Endothelial cell of umbilical vein (primary cell): ENCODE results near the gene KAT2A. TPM values are rescaled to one million over a fixed set of nuclear protein-coding genes. Genes with fewer than 3 reads are reported as not detected.
A peak's percentile ranks its signal among the peaks of the same experiment; 100 is the strongest.

Experiments
- Bru-seq: library from RNA; stranded (reverse); fragments of 400-500 nt; gene quantifications from one replicate; lab custom pipeline; 2021; lab: Mats Ljungman, UMichigan
- BruChase-seq, 2 experiments: library from RNA; stranded (reverse); fragments of 400-500 nt; gene quantifications; one replicate each; lab custom pipeline; 2021; lab: Mats Ljungman, UMichigan
- BruUV-seq: library from RNA; stranded (reverse); fragments of 400-500 nt; replicated peaks from 2 replicates; lab custom pipeline; 2021; lab: Mats Ljungman, UMichigan
- CTCF ChIA-PET: fragments of 300-600, 350-600 bp; sonication (Branson Sonifier 250); formaldehyde crosslinking; loops from one replicate; lab custom pipeline; 2021; ENCODE audit warnings: antibody characterized with exemption, inconsistent platforms; lab: Charles Lee
- POLR2A ChIA-PET: fragments of 300-600, 350-600 bp; sonication (Branson Sonifier 250); formaldehyde crosslinking; loops from one replicate; lab custom pipeline; 2021; ENCODE audit warnings: antibody characterized with exemption, inconsistent platforms; lab: Charles Lee
- DNase-seq: peaks from one replicate; pipeline ENCODE4 v3.0.0-alpha.2; 2011; ENCODE audit warnings: low read depth, low spot score
- FAIRE-seq: peaks from 2 replicates; lab custom pipeline; 2011; peaks lifted over from hg19 to GRCh38; lab: Jason Lieb, UNC
- H2AFZ ChIP-seq: 2 replicates; pipeline ENCODE4 v1.6.0; 2012; ENCODE audit warnings: low read depth, low read length, control low read depth, inconsistent platforms
- H3K27ac ChIP-seq: 2 replicates; pipeline ENCODE4 v1.5.1; 2011; ENCODE audit warnings: low read depth, mild to moderate bottlenecking, control low read depth, low read length, moderate library complexity; ENCODE audit not compliant: insufficient read depth
- H3K27me3 ChIP-seq, 2 experiments: 2 replicates each; pipeline versions ENCODE4 v1.6.0 to v1.6.1; 2011; ENCODE audit warnings: low read length in 2 of 2, mixed read lengths in 1 of 2; ENCODE audit not compliant: control insufficient read depth in 2 of 2, insufficient read depth in 2 of 2
- H3K36me3 ChIP-seq, 2 experiments: 2 replicates in 1 of 2; 3 replicates in 1 of 2; pipeline ENCODE4 v1.5.1; 2011; ENCODE audit warnings: low read length in 2 of 2, mild to moderate bottlenecking in 1 of 2, moderate library complexity in 1 of 2; ENCODE audit not compliant: control insufficient read depth in 2 of 2, insufficient read depth in 2 of 2; ENCODE audit errors: extremely low read depth in 1 of 2
- H3K4me1 ChIP-seq: 3 replicates; pipeline ENCODE4 v1.5.1; 2011; ENCODE audit warnings: mild to moderate bottlenecking, low read length; ENCODE audit not compliant: control insufficient read depth, insufficient read depth; ENCODE audit errors: extremely low read depth
- H3K4me2 ChIP-seq: 2 replicates; pipeline ENCODE4 v1.6.1; 2011; ENCODE audit warnings: low read length, control low read depth, mixed read lengths; ENCODE audit not compliant: insufficient read depth
- H3K4me3 ChIP-seq, 3 experiments: fragments of 200-600 bp in 1 of 3; sonication (generic), shearing (Covaris generic) in 1 of 3; replicated peaks in 1 of 3; 2 replicates each; pipeline ENCODE4 v1.5.1; 2011 to 2016; ENCODE audit warnings: control low read depth in 3 of 3, low read length in 3 of 3, mild to moderate bottlenecking in 2 of 3, inconsistent platforms in 1 of 3, low read depth in 1 of 3, moderate library complexity in 1 of 3; ENCODE audit not compliant: insufficient read depth in 1 of 3
- H3K79me2 ChIP-seq: 2 replicates; pipeline ENCODE4 v1.6.0; 2012; ENCODE audit warnings: low read length, inconsistent platforms; ENCODE audit not compliant: control insufficient read depth, insufficient read depth
- H3K9ac ChIP-seq: replicated peaks from 2 replicates; pipeline ENCODE3; 2011; ENCODE audit warnings: low read length, control low read depth; ENCODE audit not compliant: insufficient read depth; ENCODE audit errors: extremely low read depth
- H3K9me1 ChIP-seq: replicated peaks from 3 replicates; pipeline ENCODE4 v1.6.0; 2011; ENCODE audit warnings: mild to moderate bottlenecking, low read length; ENCODE audit not compliant: control insufficient read depth, insufficient read depth; ENCODE audit errors: extremely low read depth
- H3K9me3 ChIP-seq: replicated peaks from 2 replicates; pipeline ENCODE4 v1.5.1; 2012; ENCODE audit warnings: low read length, inconsistent platforms; ENCODE audit not compliant: control insufficient read depth, insufficient read depth
- H4K20me1 ChIP-seq: replicated peaks from 2 replicates; pipeline ENCODE3; 2011; ENCODE audit warnings: mild to moderate bottlenecking, low read length; ENCODE audit not compliant: control insufficient read depth, insufficient read depth; ENCODE audit errors: extremely low read depth
- FOS ChIP-seq: IDR thresholded peaks from 2 replicates; pipeline ENCODE4 v1.6.1; 2011; ENCODE audit warnings: mild to moderate bottlenecking, low read length, moderate library complexity, borderline replicate concordance; ENCODE audit not compliant: insufficient read depth
- JUN ChIP-seq: IDR thresholded peaks from 2 replicates; pipeline ENCODE4 v1.6.1; 2011; ENCODE audit warnings: borderline replicate concordance, low read depth; ENCODE audit not compliant: insufficient read length, insufficient read depth
- MYC ChIP-seq: IDR thresholded peaks from one replicate; pipeline ENCODE4 v1.6.1; 2011; ENCODE audit warnings: mild to moderate bottlenecking, low read depth, low read length
- POLR2A ChIP-seq: IDR thresholded peaks from 2 replicates; pipeline ENCODE4 v1.6.1; 2012; ENCODE audit warnings: low read depth, mild to moderate bottlenecking, control low read depth, low read length
- POLR2AphosphoS5 ChIP-seq: IDR thresholded peaks from 2 replicates; pipeline ENCODE4 v1.6.1; 2012; ENCODE audit warnings: low read depth, mild to moderate bottlenecking, control low read depth, low read length, moderate library complexity; ENCODE audit not compliant: insufficient read depth
- dilution Hi-C: fragments of 300-500 bp; cut with MboI; formaldehyde crosslinking; loops from one replicate; pipeline ENCODE4 v1.15.0; 2019; ENCODE audit warnings: low sequenced_read_pairs; ENCODE audit not compliant: extremely low pct_ligation_motif_present
- intact Hi-C: fragments of 100-400 bp; cut with micrococcal nuclease; formaldehyde crosslinking; loops from one replicate; pipeline ENCODE4 v1.10.0; 2022
- long read RNA-seq: library from polyadenylated mRNA; stranded (forward); transcript quantifications from one replicate; pipeline ENCODE4 v2.0.0, GENCODE V29; 2021
- polyA minus RNA-seq, 3 experiments: library from RNA; depleted of rRNA, polyadenylated mRNA; stranded (reverse); fragments of >200 nt; gene quantifications; 1 replicate in 1 of 3; 2 replicates in 2 of 3; pipeline ENCODE4 v1.2.3, GENCODE V29; 2011
- polyA plus RNA-seq, 4 experiments: library from polyadenylated mRNA; depleted of rRNA in 3 of 4; stranded (reverse) in 3 of 4; unstranded in 1 of 4; fragments of >200 nt; gene quantifications; 2 replicates each; pipeline versions ENCODE4 v1.2.1 to v1.2.3, GENCODE V29; 2011 to 2012; ENCODE audit warnings: missing spikeins in 1 of 4
- total RNA-seq: library from RNA; stranded (reverse); gene quantifications from 2 replicates; pipeline ENCODE4 v1.2.3, GENCODE V29; 2021
- TF ChIP-seq, protein P1 (sequence below): IDR thresholded peaks from 2 replicates; pipeline ENCODE4 v1.6.1; 2011; ENCODE audit not compliant: insufficient read depth, insufficient read length

The KAT2A gene
- total RNA-seq (31.3 and 33.4 TPM in 2 replicates), polyA plus RNA-seq (32.4 and 32.9 TPM in 2 replicates), polyA minus RNA-seq (16.1 and 22.3 TPM in 2 replicates), Bru-seq, nascent RNA (percentile 50 among the genes with signal in this experiment), BruChase-seq, experiment 1, labeled RNA remaining after a 6-hour chase (percentile 82 among the genes with signal in this experiment), BruChase-seq, experiment 2, labeled RNA remaining after a 2-hour chase (percentile 62 among the genes with signal in this experiment)
- 13.4 and 16.9 TPM in 2 replicates for polyA plus RNA-seq (2011; cell fraction: cytosol; rRNA removed)
- polyA plus RNA-seq (2011; cell fraction: nucleus; rRNA removed) = 233 and 264 TPM in 2 replicates
- 26.0 and 35.4 TPM in 2 replicates for polyA plus RNA-seq (2012)
- polyA minus RNA-seq (2011; cell fraction: cytosol; rRNA and poly(A)+ RNA removed) = 27.3 TPM
- polyA minus RNA-seq (2011; cell fraction: nucleus; rRNA and poly(A)+ RNA removed) = 22.6 TPM in 2 replicates
- long read RNA-seq, transcript KAT2A-202 (18 exons, 2,990 nt) = minor isoform, 11 of 43 reads
- long read RNA-seq, transcript KAT2A-201 (18 exons, 3,109 nt) = major isoform, 14 of 43 reads
- long read RNA-seq, partial matches to known transcripts = 9 of 43 reads
- long read RNA-seq, other reads (novel, unspliced or antisense) = 9 of 43 reads

- Histone ChIP-seq H3K9me3 (no peaks in the 10 kb centered on the region), H3K27me3 (no peaks in the 10 kb centered on the region), H4K20me1 (no peaks in the 10 kb centered on the region), H3K36me3 (peaks cover 9 to 10% of the 10 kb centered on the region in 2 experiments), H3K9ac (no peak within 1 kb of the TSS), H2AFZ (peak within 1 kb of the TSS; percentile 11), H3K4me1 (peaks cover 5% of the 10 kb centered on the region), H3K9me1 (no peaks in the 10 kb centered on the region), H3K4me3 (peak within 1 kb of the TSS in 2 of 3 experiments; percentile 62 to 70), H3K4me2 (peak within 1 kb of the TSS; percentile 44), H3K27ac (no peak within 1 kb of the TSS), H3K79me2 (no peaks in the 10 kb centered on the region)
- TF ChIP-seq POLR2A = peak; percentile 84
- TF ChIP-seq FOS = no peak
- TF ChIP-seq POLR2AphosphoS5 = peak; percentile 96
- TF ChIP-seq, protein P1, sequence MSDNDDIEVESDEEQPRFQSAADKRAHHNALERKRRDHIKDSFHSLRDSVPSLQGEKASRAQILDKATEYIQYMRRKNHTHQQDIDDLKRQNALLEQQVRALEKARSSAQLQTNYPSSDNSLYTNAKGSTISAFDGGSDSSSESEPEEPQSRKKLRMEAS = peak; percentile 59
- peak; percentile 93 for TF ChIP-seq MYC
- TF ChIP-seq JUN = no peak
- peak; percentile 91 for FAIRE-seq
- DNase-seq = peak; percentile 79
- intact Hi-C loops = loop anchor here (1.0 to 2.0 kb wide), 2 partner anchors 34 to 60 kb away; partner anchors contain the start of gene KCNH4
- no TSS peak for BruUV-seq
- ChIA-PET CTCF (interaction anchor here (0.6 to 6.8 kb wide), 11 partner anchors 8 to 397 kb away, joined by 3 to 74 read pairs (median 3); partner anchors contain the start of genes CNP, HCRT and KCNH4), POLR2A (interaction anchor here (0.6 kb wide), 1 partner anchor 46 kb away, joined by 4 read pairs; no protein-coding TSS in a partner anchor)
- dilution Hi-C loops = loop anchor here (25.0 kb wide), 1 partner anchor 159 kb away; the partner anchor contains the start of gene CNP
These were observed at the start of gene KAT2A for GRCh38 chr17:42120770-42121769. Gene KAT2A (minus strand): TSS chr17:42121367. CDS start chr17:42121304, 63 bp downstream.
